MM.1S (cell line): ENCODE data around the gene ST6GALNAC1.

ENCODE experiments used
- CTCF ChIP-seq: fragments of 300-600 bp; sonication (generic); IDR thresholded peaks from 2 replicates; pipeline ENCODE4 v1.5.1; 2016; ENCODE audit warnings: antibody characterized with exemption, low read length, mixed read lengths
- EZH2 ChIP-seq: fragments of 300-600 bp; sonication (generic); optimal IDR thresholded peaks from 2 replicates; pipeline ENCODE3; 2017; ENCODE audit warnings: low read depth, mild to moderate bottlenecking, antibody characterized with exemption, low read length, mixed read lengths

GRCh38 chr17:76672892-76673291 is 29.3 kb upstream of the ST6GALNAC1 start:
- TF ChIP-seq CTCF (no peak), EZH2 (no peak)
